EL (cell line): ENCODE results near the gene KIF9.
"Not testable (repeated sequence)": the region's sequence is repeated elsewhere in the genome, so short reads cannot be mapped to it uniquely, and the experiment has no call there.

Experiments
- DNase-seq: peaks from one replicate; pipeline ENCODE4 v3.0.0-alpha.2; 2016

Gene KIF9

GRCh38 chr3:47294392-47294791 is 11.8 kb upstream of the KIF9 start:
- DNase-seq = no peak

GRCh38 chr3:47293822-47294221 is 11.2 kb upstream of the KIF9 start:
- no peak for DNase-seq

GRCh38 chr3:47291754-47292420 is 9.3 kb upstream of the KIF9 start:
- DNase-seq = not testable (repeated sequence)

GRCh38 chr3:47291158-47291753 is 8.7 kb upstream of the KIF9 start:
- DNase-seq = no peak

GRCh38 chr3:47288966-47289910 is 6.6 kb upstream of the KIF9 start:
- no peak for DNase-seq

- DNase-seq = peak; percentile 24
Observed at GRCh38 chr3:47283591-47284364, 1.2 kb upstream of the KIF9 start.

GRCh38 chr3:47283193-47283537 is 566 bp upstream of the KIF9 start:
- peak; percentile 19 for DNase-seq

- no peak for DNase-seq
Observed at GRCh38 chr3:47280519-47280918, 2.1 kb downstream of the KIF9 start.

GRCh38 chr3:47276558-47276957 is 6.0 kb downstream of the KIF9 start:
- no peak for DNase-seq

- DNase-seq = no peak
Observed at GRCh38 chr3:47274652-47275051, 7.9 kb downstream of the KIF9 start.

GRCh38 chr3:47273564-47273963 is 9.0 kb downstream of the KIF9 start:
- DNase-seq = no peak

GRCh38 chr3:47270526-47270925 is 12.1 kb downstream of the KIF9 start:
- no peak for DNase-seq

GRCh38 chr3:47267490-47267824 is 15.1 kb downstream of the KIF9 start:
- no peak for DNase-seq

GRCh38 chr3:47266709-47267489 is 15.7 kb downstream of the KIF9 start:
- DNase-seq = peak; percentile 90

- DNase-seq = no peak
Observed at GRCh38 chr3:47265725-47266428, 16.7 kb downstream of the KIF9 start.

- DNase-seq = no peak
Observed at GRCh38 chr3:47265008-47265407, 17.6 kb downstream of the KIF9 start.

- peak; percentile 73 for DNase-seq
Observed at GRCh38 chr3:47261301-47261700, 21.3 kb downstream of the KIF9 start.

- no peak for DNase-seq
Observed at GRCh38 chr3:47260605-47261004, 22.0 kb downstream of the KIF9 start.

GRCh38 chr3:47259114-47259513 is 23.5 kb downstream of the KIF9 start:
- DNase-seq = no peak

- DNase-seq = not testable (repeated sequence)
Observed at GRCh38 chr3:47256331-47256730, 26.3 kb downstream of the KIF9 start.

GRCh38 chr3:47251689-47252088 is 30.9 kb downstream of the KIF9 start:
- DNase-seq = no peak

GRCh38 chr3:47251085-47251484 is 31.5 kb downstream of the KIF9 start:
- DNase-seq = not testable (repeated sequence)
